ENCODE results near the gene ITGBL1. TPM values are rescaled to one million over a fixed set of nuclear protein-coding genes. Genes with fewer than 3 reads are reported as not detected.
A peak's percentile ranks its signal among the peaks of the same experiment; 100 is the strongest.

Gene ITGBL1
- total RNA-seq, 4 donors from 2014 or later, result 7.7 to 10.4 (median 9.2) TPM

DNA sequence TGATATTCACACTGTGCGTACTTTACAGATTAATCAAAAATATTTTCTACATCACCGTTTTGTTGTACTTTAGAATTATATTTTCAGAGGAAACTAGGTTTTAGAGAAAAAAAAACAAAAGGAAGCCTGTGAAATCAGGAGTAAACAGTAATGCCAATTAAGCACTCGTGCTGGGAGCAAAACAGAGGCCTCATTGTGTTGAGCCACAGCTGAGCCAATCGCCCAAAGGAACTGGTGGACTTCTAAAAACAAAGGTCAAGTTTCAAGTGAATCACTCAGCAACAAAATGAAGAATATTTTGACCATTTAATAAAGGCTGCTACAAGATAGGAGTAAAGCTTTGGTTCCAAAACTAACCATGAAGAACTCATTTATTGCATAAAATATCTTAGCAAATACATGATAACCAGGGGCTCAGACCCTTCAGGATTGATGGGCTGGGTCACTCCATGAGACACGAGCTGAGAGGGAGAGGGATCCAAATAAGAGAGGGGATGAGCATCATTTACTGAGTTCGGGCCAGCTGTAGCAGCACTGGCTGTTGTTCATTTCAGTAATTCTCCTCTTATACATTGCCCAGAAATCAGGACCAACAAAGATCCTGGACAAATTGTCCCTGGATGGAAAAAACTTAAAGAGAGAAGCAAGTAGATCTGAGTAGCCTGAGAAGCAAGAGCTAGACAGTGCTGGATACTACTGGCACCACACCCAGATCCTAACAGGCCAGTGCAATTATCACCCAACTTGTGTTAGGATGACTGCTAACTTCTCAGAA lies 27.9 kb upstream of the ITGBL1 start:
- Histone ChIP-seq H3K27me3 (no peaks in the 10 kb centered on the region), H3K9me3 (no peaks in the 10 kb centered on the region), H3K27ac (peak overlapping the region; percentile 29), H3K4me1 (no peaks in the 10 kb centered on the region), H3K36me3 (no peaks in the 10 kb centered on the region), H3K4me3 (no peak overlapping the region)
- no peak for DNase-seq (ENCODE audit: low spot score in 2 of 2)
- no peak for TF ChIP-seq POLR2AphosphoS5 (IDR thresholded peaks at IDR 0.05)
- TF ChIP-seq CTCF (IDR thresholded peaks at IDR 0.05), result no peak
- TF ChIP-seq POLR2A (IDR thresholded peaks at IDR 0.05), result no peak
- WGBS, result 44% methylated on average over 6 of the region's 6 CpGs

- 94% methylated on average over 3 of the region's 3 CpGs for WGBS
- Histone ChIP-seq H3K4me3 (no peak overlapping the region), H3K36me3 (no peaks in the 10 kb centered on the region), H3K4me1 (no peaks in the 10 kb centered on the region), H3K27me3 (no peaks in the 10 kb centered on the region), H3K9me3 (no peaks in the 10 kb centered on the region), H3K27ac (peak overlapping the region; percentile 29)
- no peak for DNase-seq (ENCODE audit: low spot score in 2 of 2)
- TF ChIP-seq POLR2AphosphoS5 (IDR thresholded peaks at IDR 0.05) (no peak), POLR2A (IDR thresholded peaks at IDR 0.05) (no peak), CTCF (IDR thresholded peaks at IDR 0.05) (no peak), EP300 (IDR thresholded peaks at IDR 0.05) (no peak)
Observed at GRCh38 chr13:101425156-101425471, 27.4 kb upstream of the ITGBL1 start.

- no peaks in the 10 kb centered on the region for H3K9me3 ChIP-seq
- WGBS, result 72% methylated on average over 10 of the region's 10 CpGs
- H3K36me3 ChIP-seq, result no peaks in the 10 kb centered on the region
- H3K27ac ChIP-seq, result no peak overlapping the region
- no peak for DNase-seq (ENCODE audit: low spot score in 2 of 2)
- TF ChIP-seq EP300 (IDR thresholded peaks at IDR 0.05), result no peak
- no peak for TF ChIP-seq POLR2A (IDR thresholded peaks at IDR 0.05)
- no peak for TF ChIP-seq CTCF (IDR thresholded peaks at IDR 0.05)
- TF ChIP-seq POLR2AphosphoS5 (IDR thresholded peaks at IDR 0.05), result no peak
- H3K4me1 ChIP-seq, result no peaks in the 10 kb centered on the region
- no peak overlapping the region for H3K4me3 ChIP-seq
- H3K27me3 ChIP-seq, result no peaks in the 10 kb centered on the region
Observed at GRCh38 chr13:101425623-101426022, 26.9 kb upstream of the ITGBL1 start.

DNA sequence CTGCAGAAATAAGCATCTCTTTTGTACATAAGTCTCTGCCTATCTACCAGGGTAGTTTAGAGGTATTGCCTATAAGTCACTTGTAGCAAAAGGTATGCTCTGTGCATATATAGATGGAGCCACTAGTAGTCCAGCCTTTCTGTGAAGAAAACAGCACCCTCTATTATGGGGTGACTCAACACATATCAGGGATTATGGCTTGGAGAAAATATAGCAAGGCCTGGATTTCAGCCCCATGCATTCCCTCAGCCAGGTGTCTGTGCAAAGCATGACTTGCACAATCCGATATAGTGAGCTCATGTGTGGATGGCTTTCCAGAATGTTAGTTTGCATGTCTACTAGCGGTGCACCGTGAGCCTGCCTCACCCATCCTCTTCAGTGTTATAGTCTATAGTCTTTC lies 22.7 kb upstream of the ITGBL1 start:
- H3K27ac ChIP-seq, result no peak overlapping the region
- H3K4me3 ChIP-seq, result no peak overlapping the region
- H3K4me1 ChIP-seq, result no peaks in the 10 kb centered on the region
- WGBS, result 89% methylated on average over 3 of the region's 3 CpGs
- DNase-seq (ENCODE audit: low spot score in 2 of 2), result no peak
- no peaks in the 10 kb centered on the region for H3K9me3 ChIP-seq
- H3K36me3 ChIP-seq, result no peaks in the 10 kb centered on the region
- TF ChIP-seq POLR2AphosphoS5 (IDR thresholded peaks at IDR 0.05) (no peak), CTCF (IDR thresholded peaks at IDR 0.05) (no peak)
- no peaks in the 10 kb centered on the region for H3K27me3 ChIP-seq

DNA sequence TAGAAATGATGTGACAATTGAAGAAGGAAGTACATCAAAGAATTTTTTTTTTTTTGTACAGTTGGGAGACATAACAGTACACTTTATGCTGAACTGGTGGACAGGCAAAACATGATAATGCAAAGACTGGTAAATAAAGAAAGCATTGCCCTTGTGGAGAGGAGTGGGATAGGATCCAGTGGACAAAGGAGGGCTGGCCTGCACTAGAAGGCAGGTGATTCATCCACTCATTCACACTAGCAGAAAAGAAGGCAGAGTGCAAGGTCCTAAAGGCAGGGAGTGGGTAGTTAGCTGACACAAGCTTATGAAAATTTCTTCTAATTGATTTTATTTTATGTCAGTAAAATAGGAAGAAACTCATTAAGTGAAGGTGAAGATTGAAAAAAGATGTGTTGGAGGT lies 18.6 kb upstream of the ITGBL1 start:
- TF ChIP-seq POLR2A (IDR thresholded peaks at IDR 0.05) (no peak), POLR2AphosphoS5 (IDR thresholded peaks at IDR 0.05) (no peak), CTCF (IDR thresholded peaks at IDR 0.05) (no peak), EP300 (IDR thresholded peaks at IDR 0.05) (no peak)
- no peak for DNase-seq (ENCODE audit: low spot score in 2 of 2)
- Histone ChIP-seq H3K27ac (no peak overlapping the region), H3K4me3 (no peak overlapping the region), H3K36me3 (no peaks in the 10 kb centered on the region), H3K9me3 (no peaks in the 10 kb centered on the region), H3K4me1 (no peaks in the 10 kb centered on the region), H3K27me3 (no peaks in the 10 kb centered on the region)

Data from suprapubic skin (tissue), 4 donors.